Frontal cortex (tissue), 4 donors: ENCODE measurements around the gene MIXL1. TPM values are rescaled to one million over a fixed set of nuclear protein-coding genes. Genes with fewer than 3 reads are reported as not detected.
"Not testable (repeated sequence)": the region's sequence is repeated elsewhere in the genome, so short reads cannot be mapped to it uniquely, and the experiment has no call there.

Experiments
- DNase-seq, 2 donors: peaks; one replicate each; pipeline ENCODE4 v3.0.0; 2012; ENCODE audit warnings: low spot score in 2 of 2
- FAIRE-seq: peaks from 2 replicates; lab custom pipeline; 2012; peaks lifted over from hg19 to GRCh38; lab: Jason Lieb, UNC
- total RNA-seq: library from RNA; depleted of rRNA; stranded (reverse); fragments of >200 nt; gene quantifications from one replicate; pipeline ENCODE4 v1.2.3, GENCODE V29; 2014
- donor health status: control.
- donor health status: control.
- donor health status: control.

MIXL1 gene
- total RNA-seq = not detected

- DNase-seq = no peak
These were observed at the start of gene MIXL1 for GRCh38 chr1:226223157-226223785. Gene MIXL1 (plus strand): TSS chr1:226223664. CDS start chr1:226223682, 18 bp downstream.

GRCh38 chr1:226176870-226177269, 46.6 kb upstream of the MIXL1 start:
- FAIRE-seq = no peak
- no peak for DNase-seq

More at GRCh38 chr1:226223157-226223785, at the start of gene MIXL1:
- FAIRE-seq = no peak

GRCh38 chr1:226181996-226182714, 41.3 kb upstream of the MIXL1 start:
- DNase-seq (no peak), FAIRE-seq (no peak)

- DNase-seq = no peak
These were observed 38.1 kb upstream of the MIXL1 start for GRCh38 chr1:226185141-226186036.

GRCh38 chr1:226186124-226187018, 37.1 kb upstream of the MIXL1 start, which contains the start of gene ACBD3:
Gene ACBD3 (minus strand): TSS chr1:226186741. CDS start chr1:226186675, 66 bp downstream.
- peak; percentile 90 to 91 for DNase-seq
- no peak for FAIRE-seq

More at GRCh38 chr1:226185141-226186036, 38.1 kb upstream of the MIXL1 start:
- no peak for FAIRE-seq

GRCh38 chr1:226187019-226187322, 36.5 kb upstream of the MIXL1 start:
- DNase-seq (no peak), FAIRE-seq (no peak)

- DNase-seq (no peak), FAIRE-seq (no peak)
These were observed 36.1 kb upstream of the MIXL1 start for GRCh38 chr1:226187380-226187779.

- FAIRE-seq (no peak), DNase-seq (no peak)
These were observed 28.3 kb upstream of the MIXL1 start for GRCh38 chr1:226195144-226195543.

- FAIRE-seq (no peak), DNase-seq (no peak)
These were observed 23.5 kb upstream of the MIXL1 start for GRCh38 chr1:226199971-226200370.

GRCh38 chr1:226201029-226201593, 22.4 kb upstream of the MIXL1 start:
- no peak for FAIRE-seq
- no peak for DNase-seq

GRCh38 chr1:226202246-226202645, 21.2 kb upstream of the MIXL1 start:
- no peak for DNase-seq
- FAIRE-seq = no peak

- DNase-seq, FAIRE-seq: not testable (repeated sequence)
These were observed 20.8 kb upstream of the MIXL1 start for GRCh38 chr1:226202666-226203065.

- FAIRE-seq (no peak), DNase-seq (no peak)
These were observed 20.2 kb upstream of the MIXL1 start for GRCh38 chr1:226203240-226203639.

GRCh38 chr1:226203655-226204054, 19.8 kb upstream of the MIXL1 start:
- FAIRE-seq = no peak
- no peak for DNase-seq

GRCh38 chr1:226204198-226204597, 19.3 kb upstream of the MIXL1 start:
- peak; percentile 88 for FAIRE-seq
- no peak for DNase-seq

GRCh38 chr1:226207048-226207447, 16.4 kb upstream of the MIXL1 start:
- FAIRE-seq (no peak), DNase-seq (no peak)

GRCh38 chr1:226209307-226210059, 14.0 kb upstream of the MIXL1 start:
- no peak for FAIRE-seq

GRCh38 chr1:226210571-226211176, 12.8 kb upstream of the MIXL1 start:
- DNase-seq = no peak

More at GRCh38 chr1:226209307-226210059, 14.0 kb upstream of the MIXL1 start:
- no peak for DNase-seq

More at GRCh38 chr1:226210571-226211176, 12.8 kb upstream of the MIXL1 start:
- no peak for FAIRE-seq
